ENCODE measurements around the gene EMSY.

The EMSY gene

GRCh38 chr11:76455931-76456330 is 11.1 kb downstream of the EMSY start:
- no peak for DNase-seq

GRCh38 chr11:76456571-76456970 is 11.8 kb downstream of the EMSY start:
- no peak for DNase-seq

- no peak for DNase-seq
These were observed 14.5 kb downstream of the EMSY start for GRCh38 chr11:76459299-76459698.

GRCh38 chr11:76459846-76460245 is 15.0 kb downstream of the EMSY start:
- DNase-seq, result no peak

- DNase-seq, result no peak
These were observed 17.5 kb downstream of the EMSY start for GRCh38 chr11:76462317-76462716.

- no peak for DNase-seq
These were observed 20.9 kb downstream of the EMSY start for GRCh38 chr11:76465701-76466100.

- no peak for DNase-seq
These were observed 21.8 kb downstream of the EMSY start for GRCh38 chr11:76466666-76467065.

GRCh38 chr11:76469141-76469540 is 24.3 kb downstream of the EMSY start:
- no peak for DNase-seq

GRCh38 chr11:76471382-76471781 is 26.6 kb downstream of the EMSY start:
- DNase-seq, result no peak

- no peak for DNase-seq
These were observed 35.4 kb downstream of the EMSY start for GRCh38 chr11:76480241-76480640.

GRCh38 chr11:76491644-76492043 is 46.8 kb downstream of the EMSY start:
- DNase-seq, result no peak

GRCh38 chr11:76493040-76493439 is 48.2 kb downstream of the EMSY start:
- DNase-seq, result no peak

GRCh38 chr11:76493626-76494539 is 49.1 kb downstream of the EMSY start:
- DNase-seq, result no peak

GRCh38 chr11:76495019-76495418 is 50.2 kb downstream of the EMSY start:
- no peak for DNase-seq

GRCh38 chr11:76496174-76496573 is 51.4 kb downstream of the EMSY start:
- DNase-seq, result no peak

- no peak for DNase-seq
These were observed 56.8 kb downstream of the EMSY start for GRCh38 chr11:76501526-76502202.

- no peak for DNase-seq
These were observed 62.0 kb downstream of the EMSY start for GRCh38 chr11:76506833-76507232.

- DNase-seq, result no peak
These were observed 65.5 kb downstream of the EMSY start for GRCh38 chr11:76510060-76511047.

- DNase-seq, result peak in 1 of 2 donors; percentile 35
These were observed 68.2 kb downstream of the EMSY start for GRCh38 chr11:76512851-76513653.

GRCh38 chr11:76513654-76514034 is 68.8 kb downstream of the EMSY start:
- no peak for DNase-seq

- no peak for DNase-seq
These were observed 70.7 kb downstream of the EMSY start for GRCh38 chr11:76515494-76515893.

- DNase-seq, result no peak
These were observed 78.3 kb downstream of the EMSY start for GRCh38 chr11:76523147-76523546.

All from hippocampal formation (tissue), 2 donors.